Lower leg skin (tissue), 4 donors: Measurements from ENCODE around the gene EIF2S3. TPM values are rescaled to one million over a fixed set of nuclear protein-coding genes. Genes with fewer than 3 reads are reported as not detected.
A peak's percentile ranks its signal among the peaks of the same experiment; 100 is the strongest.

Experiments used
- DNase-seq, 2 donors: peaks; one replicate each; pipeline ENCODE4 v3.0.0-alpha.2; 2019; ENCODE audit warnings: low spot score in 2 of 2
- H3K4me3 ChIP-seq: fragments of 200-600 bp; sonication (generic); 2 replicates; pipeline ENCODE4 v1.5.1; 2017; ENCODE audit warnings: mild to moderate bottlenecking, low read depth; ENCODE audit not compliant: poor library complexity, severe bottlenecking
- CTCF ChIP-seq, 3 donors: fragments of 450-650 bp; IDR thresholded peaks; one replicate each; pipeline ENCODE4 v1.5.1; 2016; ENCODE audit warnings: antibody characterized with exemption in 3 of 3, mild to moderate bottlenecking in 3 of 3, moderate library complexity in 2 of 3
- POLR2A ChIP-seq, 2 donors: fragments of 450-650 bp; IDR thresholded peaks; one replicate each; pipeline ENCODE4 v1.6.1; 2016 to 2017; ENCODE audit warnings: antibody characterized with exemption in 2 of 2, mild to moderate bottlenecking in 1 of 2, moderate library complexity in 1 of 2
- WGBS, 2 donors: methylation state at CpG; one replicate each; pipeline ENCODE4 v1.1.5; 2018; 5-methylcytosine and 5-hydroxymethylcytosine counted together
- intact Hi-C: fragments of 100-400 bp; cut with DNase I; formaldehyde crosslinking; loops from one replicate; pipeline ENCODE4 v1.15.0; 2023; ENCODE audit warnings: low total_unique reads
- total RNA-seq, 4 donors: library from RNA; depleted of rRNA; stranded (reverse); fragments of >200 nt; gene quantifications; one replicate each; pipeline ENCODE4 v1.1.0, GENCODE V29; 2016

The EIF2S3 gene
- total RNA-seq, 4 donors from 2014 or later, result 88.6 to 106 (median 101) TPM

GRCh38 chrX:24023972-24024669 is 30.6 kb upstream of the EIF2S3 start:
- TF ChIP-seq POLR2A (IDR thresholded peaks at IDR 0.05) (no peak), CTCF (IDR thresholded peaks at IDR 0.05) (no peak)
- WGBS, 2 donors, result 1 to 40% methylated on average over 19 of the region's 19 CpGs
- intact Hi-C loops, result no loop called here
- DNase-seq, result peak in 1 of 2 donors; percentile 23
- peak overlapping the region; percentile 60 for H3K4me3 ChIP-seq

DNA sequence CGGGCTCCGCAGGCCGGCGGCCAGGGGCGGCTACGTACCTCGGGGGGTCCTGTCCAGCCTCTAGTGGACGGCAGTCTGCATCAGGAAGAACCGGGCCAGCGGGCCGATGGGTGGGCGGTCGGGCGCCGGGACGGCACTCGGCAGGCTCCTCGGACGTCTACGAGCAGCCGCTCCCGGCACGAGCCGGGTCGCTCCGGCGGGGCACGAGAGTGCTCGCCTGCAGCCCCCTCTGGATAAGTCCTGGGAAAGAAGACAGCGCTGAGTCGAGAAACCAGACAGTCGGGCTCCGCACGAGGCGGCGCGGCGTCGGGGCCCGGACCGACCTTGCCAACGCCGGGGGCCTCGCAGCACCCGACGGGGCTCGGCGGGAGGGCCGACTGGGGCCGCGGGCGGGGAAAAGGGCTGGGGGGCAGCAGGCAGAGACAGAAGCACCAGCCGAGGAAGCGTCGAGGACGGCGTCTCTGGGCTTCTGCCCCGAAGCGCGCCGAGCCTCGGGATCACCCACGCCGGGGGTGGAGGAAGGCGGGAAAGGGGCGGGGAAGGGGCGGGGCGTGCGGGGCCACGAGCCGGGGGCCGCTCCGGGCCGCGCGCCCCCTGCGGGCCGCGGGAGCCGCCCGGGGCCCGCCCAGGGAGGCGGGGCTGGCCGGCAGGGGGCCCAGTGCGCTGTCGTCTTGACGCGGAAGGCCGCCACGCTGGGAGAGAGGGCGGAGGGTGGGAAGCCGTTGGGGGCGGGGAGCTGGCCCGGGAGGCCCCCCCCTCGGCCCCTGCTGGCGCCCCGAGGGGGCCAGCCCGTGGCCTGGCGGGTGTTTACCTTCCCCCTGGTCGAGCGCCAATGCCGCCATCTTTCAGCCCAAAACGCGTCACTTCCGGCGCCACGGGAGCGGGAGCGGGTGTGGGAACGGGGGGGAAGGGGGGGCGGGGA is 29.7 kb upstream of the EIF2S3 start:
- intact Hi-C loops, result no loop called here
- peak; percentile 75 to 96 for DNase-seq
- TF ChIP-seq CTCF (IDR thresholded peaks at IDR 0.05) (no peak), POLR2A (IDR thresholded peaks at IDR 0.05) (peak in 1 of 2 donors; percentile 32)
- H3K4me3 ChIP-seq, result peak overlapping the region; percentile 60
- WGBS, 2 donors, result 3 to 38% methylated on average over 6 to 66 of the region's 111 CpGs

GRCh38 chrX:24025741-24026403 is 28.9 kb upstream of the EIF2S3 start:
- WGBS, 2 donors, result 0 to 33% methylated on average over 17 to 23 of the region's 46 CpGs
- no peak for TF ChIP-seq POLR2A (IDR thresholded peaks at IDR 0.05)
- TF ChIP-seq CTCF (IDR thresholded peaks at IDR 0.05), result no peak
- intact Hi-C loops, result no loop called here
- peak overlapping the region; percentile 48 for H3K4me3 ChIP-seq
- peak in 1 of 2 donors; percentile 15 for DNase-seq

GRCh38 chrX:24026432-24026831 is 28.3 kb upstream of the EIF2S3 start:
- 5 to 40% methylated on average over 13 of the region's 13 CpGs for WGBS, 2 donors
- no peak overlapping the region for H3K4me3 ChIP-seq
- DNase-seq, result no peak
- intact Hi-C loops, result no loop called here
- TF ChIP-seq CTCF (IDR thresholded peaks at IDR 0.05) (no peak), POLR2A (IDR thresholded peaks at IDR 0.05) (no peak)

- no peak for TF ChIP-seq POLR2A (IDR thresholded peaks at IDR 0.05)
- no peak for TF ChIP-seq CTCF (IDR thresholded peaks at IDR 0.05)
- no peak for DNase-seq
- H3K4me3 ChIP-seq, result no peak within 1 kb of the TSS
- intact Hi-C loops, result no loop called here
- WGBS, 2 donors, result 83 to 91% methylated on average over 7 of the region's 7 CpGs
Measured at GRCh38 chrX:24027086-24027485, 27.7 kb upstream of the EIF2S3 start, which contains the start of gene KLHL15. TSS of gene KLHL15 (minus strand) at chrX:24027186. CDS start at chrX:24006693, 20,493 bp downstream.
